ENCODE results near the gene ERC1.

GRCh38 chr12:1474574-1475153, 483.6 kb downstream of the ERC1 start:
- TF ChIP-seq JUNB (IDR thresholded peaks at IDR 0.05): no peak
- TF ChIP-seq HOXA7 (CRISPR knock-in tag; IDR thresholded peaks at IDR 0.05): no peak
- no peak for TF ChIP-seq POLR2A (IDR thresholded peaks at IDR 0.05; ENCODE audit: low read length)
- TF ChIP-seq CTCF (IDR thresholded peaks at IDR 0.05): no peak
- TF ChIP-seq EP300 (IDR thresholded peaks at IDR 0.05): no peak
- TF ChIP-seq CBX2 (IDR thresholded peaks at IDR 0.05; ENCODE audit: borderline replicate concordance, low read depth): no peak
- TF ChIP-seq, protein P1, sequence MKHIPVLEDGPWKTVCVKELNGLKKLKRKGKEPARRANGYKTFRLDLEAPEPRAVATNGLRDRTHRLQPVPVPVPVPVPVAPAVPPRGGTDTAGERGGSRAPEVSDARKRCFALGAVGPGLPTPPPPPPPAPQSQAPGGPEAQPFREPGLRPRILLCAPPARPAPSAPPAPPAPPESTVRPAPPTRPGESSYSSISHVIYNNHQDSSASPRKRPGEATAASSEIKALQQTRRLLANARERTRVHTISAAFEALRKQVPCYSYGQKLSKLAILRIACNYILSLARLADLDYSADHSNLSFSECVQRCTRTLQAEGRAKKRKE (CRISPR knock-in tag; IDR thresholded peaks at IDR 0.05; ENCODE audit: low read depth): no peak
- TF ChIP-seq TP53 (CRISPR knock-in tag; IDR thresholded peaks at IDR 0.05): no peak
- no peak for TF ChIP-seq CEBPB (IDR thresholded peaks at IDR 0.05)
- TF ChIP-seq REST (IDR thresholded peaks at IDR 0.05): no peak
- TF ChIP-seq POLR2AphosphoS2 (conservative IDR thresholded peaks at IDR 0.05; ENCODE audit: low read length): no peak
- no peak for TF ChIP-seq RAD21 (conservative IDR thresholded peaks at IDR 0.05 in 1 of 2, IDR thresholded peaks at IDR 0.05 in 1 of 2)
- TF ChIP-seq, protein P2, sequence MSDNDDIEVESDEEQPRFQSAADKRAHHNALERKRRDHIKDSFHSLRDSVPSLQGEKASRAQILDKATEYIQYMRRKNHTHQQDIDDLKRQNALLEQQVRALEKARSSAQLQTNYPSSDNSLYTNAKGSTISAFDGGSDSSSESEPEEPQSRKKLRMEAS (IDR thresholded peaks at IDR 0.05): 0 out of 2 replicates have a peak, but pooled peaks have one; percentile 4
